ENCODE measurements around the gene WNT4. TPM values are rescaled to one million over a fixed set of nuclear protein-coding genes. Genes with fewer than 3 reads are reported as not detected.

The WNT4 gene
- total RNA-seq, 1 donor from 2014 or later, result not detected

DNA sequence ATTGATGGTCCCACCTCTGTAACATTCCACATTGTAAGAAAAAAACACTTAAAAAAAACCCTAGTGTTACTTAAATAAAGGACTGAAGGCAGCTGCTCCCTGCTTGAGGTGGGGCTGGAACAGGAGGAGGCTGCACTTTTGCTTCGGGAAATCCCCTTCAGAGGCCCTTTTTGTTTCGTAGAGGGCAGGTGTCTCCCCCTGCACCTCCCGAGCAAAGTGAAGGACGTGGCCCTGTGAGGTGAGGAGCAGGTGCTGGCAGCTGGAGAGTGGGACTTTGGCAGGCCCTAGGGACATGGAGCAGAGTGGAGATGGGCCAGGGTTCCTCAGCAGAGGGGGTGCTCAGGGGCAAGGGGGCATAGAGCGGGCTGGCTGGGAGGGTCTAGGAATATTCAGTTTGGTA, 33.4 kb upstream of the WNT4 start:
- Mint-ChIP-seq H3K27me3 (ENCODE audit: insufficient read depth) (peaks cover 12% of the 10 kb centered on the region), H3K27ac (peak overlapping the region; percentile 48), H3K36me3 (ENCODE audit: low read depth) (no peaks in the 10 kb centered on the region), H3K9me3 (no peaks in the 10 kb centered on the region), H3K4me3 (no peak overlapping the region), H3K4me1 (ENCODE audit: low read depth) (peaks cover 5% of the 10 kb centered on the region)
- DNase-seq (ENCODE audit: low spot score), result no peak
- intact Hi-C loops (cut with micrococcal nuclease), result no loop called here

DNA sequence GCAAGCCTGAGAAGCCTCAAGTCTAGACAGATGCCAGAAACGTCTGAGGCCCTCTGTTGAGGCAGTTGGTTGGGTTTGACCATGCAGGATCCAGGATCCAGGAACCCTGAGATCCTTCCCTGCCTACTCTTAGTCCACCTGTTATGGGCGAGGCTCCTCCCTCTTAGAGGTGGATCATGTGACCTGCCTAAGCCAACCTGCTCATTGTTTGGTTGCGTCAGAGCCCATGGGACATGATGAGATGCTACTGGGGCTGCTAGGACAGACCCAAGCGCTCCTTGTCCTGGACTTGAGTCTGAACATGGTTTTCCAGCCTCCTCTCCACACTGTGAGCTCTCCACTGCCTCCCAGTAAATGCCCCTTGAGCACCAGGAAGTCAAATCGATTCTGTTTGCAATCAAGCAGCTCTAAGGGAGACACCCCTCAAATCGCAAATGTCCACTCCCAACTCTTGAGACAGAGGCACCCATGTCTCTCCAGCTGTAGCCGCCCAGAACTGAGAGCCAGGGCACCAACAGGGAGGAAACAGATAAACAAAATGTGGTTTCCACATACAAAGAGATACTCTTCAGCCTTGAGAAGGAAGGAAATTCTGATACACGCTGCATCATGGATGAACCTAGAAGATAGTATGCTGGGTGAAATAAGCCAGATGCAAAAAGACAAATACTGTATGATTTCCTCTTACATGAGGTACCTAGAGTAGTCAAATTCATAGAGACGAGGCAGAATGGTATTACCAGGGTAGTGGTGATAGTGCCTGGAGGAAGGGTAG, 31.7 kb upstream of the WNT4 start:
- no peak overlapping the region for H3K27ac Mint-ChIP-seq
- peaks cover 5% of the 10 kb centered on the region for H3K4me1 Mint-ChIP-seq (ENCODE audit: low read depth)
- H3K27me3 Mint-ChIP-seq (ENCODE audit: insufficient read depth), result peaks cover 7% of the 10 kb centered on the region
- H3K36me3 Mint-ChIP-seq (ENCODE audit: low read depth), result no peaks in the 10 kb centered on the region
- no peak for DNase-seq (ENCODE audit: low spot score)
- intact Hi-C loops (cut with micrococcal nuclease), result no loop called here
- no peaks in the 10 kb centered on the region for H3K9me3 Mint-ChIP-seq
- H3K4me3 Mint-ChIP-seq, result no peak overlapping the region

DNA sequence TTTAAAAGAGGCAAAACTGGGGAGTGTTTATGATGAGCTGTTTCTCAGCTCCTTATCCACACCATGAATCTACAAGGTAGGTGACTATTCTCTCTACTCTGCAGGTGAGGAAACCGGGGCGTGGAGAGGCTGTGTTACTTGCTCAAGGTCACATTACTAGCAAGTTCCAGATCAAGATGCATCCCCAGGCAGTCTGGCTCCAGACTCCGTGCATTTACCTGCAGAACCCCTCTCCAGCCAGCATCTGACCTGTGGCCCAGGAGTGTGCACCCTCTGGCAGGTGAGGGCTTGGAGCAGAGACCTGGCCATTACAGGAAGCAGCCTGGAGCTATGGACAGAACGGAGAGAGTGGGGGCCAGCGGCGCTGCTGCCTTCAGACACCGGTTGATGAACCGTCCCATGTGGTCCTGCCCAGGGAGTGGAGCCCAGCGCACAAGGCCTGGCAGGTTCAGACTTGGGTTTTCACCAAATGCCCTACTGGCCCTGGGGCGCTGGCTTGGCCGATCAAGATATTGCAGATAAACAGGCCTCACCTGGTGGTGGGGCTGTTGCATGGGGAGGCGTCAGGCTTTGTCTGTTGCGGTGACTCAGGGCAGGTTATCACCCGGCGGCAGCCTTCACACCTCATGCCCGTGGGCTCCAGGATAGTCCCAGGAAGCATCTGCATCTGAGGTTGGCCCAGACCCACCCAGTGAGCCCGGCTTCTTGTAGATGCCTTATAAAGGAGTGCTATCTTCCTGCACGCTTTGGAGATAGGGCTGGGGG, 29.2 kb upstream of the WNT4 start:
- no peaks in the 10 kb centered on the region for H3K36me3 Mint-ChIP-seq (ENCODE audit: low read depth)
- H3K9me3 Mint-ChIP-seq, result no peaks in the 10 kb centered on the region
- H3K4me1 Mint-ChIP-seq (ENCODE audit: low read depth), result peaks cover 5% of the 10 kb centered on the region
- no peak overlapping the region for H3K4me3 Mint-ChIP-seq
- H3K27me3 Mint-ChIP-seq (ENCODE audit: insufficient read depth), result peaks cover 10% of the 10 kb centered on the region
- DNase-seq (ENCODE audit: low spot score), result no peak
- H3K27ac Mint-ChIP-seq, result no peak overlapping the region
- intact Hi-C loops (cut with micrococcal nuclease), result no loop called here

DNA sequence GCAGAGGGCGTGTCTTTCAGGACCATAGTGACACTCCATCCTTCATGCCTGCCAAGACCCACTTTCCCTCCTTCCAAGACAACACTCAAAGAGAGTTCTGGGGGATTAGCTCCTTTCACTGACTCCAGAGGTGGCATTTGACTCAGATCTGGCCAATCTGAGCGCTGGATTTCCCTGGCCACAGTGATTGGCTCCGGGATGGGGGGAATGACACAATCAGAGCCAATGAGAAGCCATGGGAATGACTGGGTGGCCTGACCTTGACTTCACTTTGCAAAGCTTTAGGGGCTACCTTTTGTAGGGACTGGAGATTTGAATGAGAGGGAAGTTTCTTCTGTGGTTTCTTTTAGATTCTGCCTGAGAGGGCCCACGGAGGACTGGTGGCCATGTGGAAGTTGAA, 26.9 kb upstream of the WNT4 start:
- intact Hi-C loops (cut with micrococcal nuclease), result no loop called here
- Mint-ChIP-seq H3K27me3 (ENCODE audit: insufficient read depth) (peaks cover 14% of the 10 kb centered on the region), H3K27ac (no peak overlapping the region), H3K4me3 (no peak overlapping the region), H3K9me3 (no peaks in the 10 kb centered on the region), H3K36me3 (ENCODE audit: low read depth) (no peaks in the 10 kb centered on the region), H3K4me1 (ENCODE audit: low read depth) (no peaks in the 10 kb centered on the region)
- DNase-seq (ENCODE audit: low spot score), result no peak

DNA sequence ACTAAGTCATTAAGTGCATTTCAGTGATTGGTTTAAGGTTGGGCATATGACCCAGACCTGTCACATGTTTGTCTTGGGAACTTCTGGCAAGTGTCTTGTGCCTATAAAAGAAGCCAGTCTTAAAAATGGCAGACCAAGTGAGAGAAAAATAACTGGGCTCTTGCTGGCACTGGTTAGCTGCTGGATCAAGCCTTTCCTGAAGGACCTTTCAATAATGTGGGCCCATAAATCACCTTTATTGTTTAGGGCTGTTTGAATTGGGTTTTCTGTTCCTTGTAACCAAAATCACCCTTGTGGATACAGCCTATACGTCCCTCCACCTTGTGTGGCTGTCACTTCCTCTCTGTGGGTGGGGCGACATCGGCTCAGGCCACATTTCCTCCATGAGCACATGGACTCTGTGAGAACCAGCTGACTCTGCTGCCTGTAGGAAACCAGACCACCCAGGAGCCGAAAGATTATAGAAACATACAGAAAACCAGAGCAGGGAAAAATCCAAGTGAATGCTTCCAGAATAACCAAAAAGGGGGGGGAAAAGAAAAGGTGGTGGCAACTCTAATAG, 25.6 kb upstream of the WNT4 start:
- H3K36me3 Mint-ChIP-seq (ENCODE audit: low read depth), result no peaks in the 10 kb centered on the region
- H3K4me1 Mint-ChIP-seq (ENCODE audit: low read depth), result no peaks in the 10 kb centered on the region
- DNase-seq (ENCODE audit: low spot score), result no peak
- intact Hi-C loops (cut with micrococcal nuclease), result no loop called here
- H3K27me3 Mint-ChIP-seq (ENCODE audit: insufficient read depth), result peaks cover 7% of the 10 kb centered on the region
- H3K4me3 Mint-ChIP-seq, result no peak overlapping the region
- H3K27ac Mint-ChIP-seq, result no peak overlapping the region
- no peaks in the 10 kb centered on the region for H3K9me3 Mint-ChIP-seq

DNA sequence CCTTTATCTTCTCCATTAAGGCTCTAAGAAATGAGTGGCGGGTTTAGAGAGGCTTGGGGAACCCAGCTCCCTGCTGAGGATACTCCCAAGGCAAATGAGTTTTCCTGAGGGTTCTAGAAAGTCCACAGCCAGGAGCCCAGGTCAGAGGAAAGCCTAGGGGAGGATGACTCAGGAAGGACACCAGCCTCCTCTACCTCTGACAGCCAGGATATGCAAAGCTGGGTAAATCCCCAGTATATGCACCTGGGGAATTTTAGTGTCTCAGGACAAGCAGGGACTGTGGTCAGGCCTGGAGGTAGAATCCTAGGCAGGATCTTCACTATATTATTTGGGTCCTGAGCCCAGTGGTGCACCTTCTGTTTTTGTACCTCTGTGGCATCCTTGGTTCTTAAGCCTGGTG, 23.5 kb upstream of the WNT4 start:
- intact Hi-C loops (cut with micrococcal nuclease), result no loop called here
- no peak overlapping the region for H3K27ac Mint-ChIP-seq
- H3K27me3 Mint-ChIP-seq (ENCODE audit: insufficient read depth), result peaks cover 7% of the 10 kb centered on the region
- no peak overlapping the region for H3K4me3 Mint-ChIP-seq
- DNase-seq (ENCODE audit: low spot score), result no peak
- no peaks in the 10 kb centered on the region for H3K9me3 Mint-ChIP-seq
- H3K4me1 Mint-ChIP-seq (ENCODE audit: low read depth), result no peaks in the 10 kb centered on the region
- H3K36me3 Mint-ChIP-seq (ENCODE audit: low read depth), result no peaks in the 10 kb centered on the region

DNA sequence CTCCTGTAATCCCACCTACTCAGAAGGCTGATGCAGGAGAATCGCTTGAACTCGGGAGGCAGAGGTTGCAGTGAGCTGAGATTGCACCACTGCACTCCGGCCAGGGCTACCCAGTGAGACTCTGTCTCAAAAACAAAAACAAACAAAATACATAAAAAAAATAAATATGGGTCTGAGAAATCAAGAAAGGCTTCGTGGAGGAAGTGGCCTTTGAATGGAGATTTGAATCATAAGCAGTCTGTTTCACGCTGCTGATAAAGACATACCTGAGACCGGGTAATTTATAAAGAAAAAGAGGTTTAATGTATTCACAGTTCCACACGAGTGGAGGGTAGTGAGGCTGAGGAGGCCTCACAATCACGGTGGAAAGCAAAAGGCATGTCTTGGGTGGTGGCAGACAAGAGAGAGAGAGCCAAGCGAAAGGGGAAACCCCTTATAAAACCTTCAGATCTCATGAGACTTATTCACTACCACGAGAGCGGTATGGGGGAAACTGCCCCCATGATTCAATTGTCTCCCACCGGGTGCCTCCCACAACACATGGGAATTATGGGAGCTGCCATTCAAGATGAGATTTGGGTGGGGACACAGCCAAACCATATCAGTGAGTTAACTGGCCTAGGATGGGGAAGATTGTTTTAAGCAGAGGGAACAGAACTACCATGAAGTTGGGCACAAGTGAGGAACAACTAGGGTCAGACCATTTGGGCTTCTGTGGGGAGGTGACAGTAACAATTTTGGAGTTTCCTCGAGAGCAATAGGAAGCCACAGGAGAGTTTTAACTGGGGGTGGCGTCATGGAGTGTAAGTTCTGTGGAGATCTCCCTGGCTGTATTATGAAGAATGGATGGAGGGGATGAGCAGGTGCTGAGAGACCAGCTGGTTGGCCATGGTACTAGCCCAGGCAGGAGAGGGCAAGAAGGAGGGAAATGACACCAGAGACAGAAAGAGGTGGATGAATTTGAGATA, 22.2 kb upstream of the WNT4 start:
- H3K36me3 Mint-ChIP-seq (ENCODE audit: low read depth), result no peaks in the 10 kb centered on the region
- peaks cover 7% of the 10 kb centered on the region for H3K27me3 Mint-ChIP-seq (ENCODE audit: insufficient read depth)
- no peaks in the 10 kb centered on the region for H3K4me1 Mint-ChIP-seq (ENCODE audit: low read depth)
- H3K9me3 Mint-ChIP-seq, result no peaks in the 10 kb centered on the region
- no peak for DNase-seq (ENCODE audit: low spot score)
- no peak overlapping the region for H3K27ac Mint-ChIP-seq
- H3K4me3 Mint-ChIP-seq, result no peak overlapping the region
- intact Hi-C loops (cut with micrococcal nuclease), result no loop called here

DNA sequence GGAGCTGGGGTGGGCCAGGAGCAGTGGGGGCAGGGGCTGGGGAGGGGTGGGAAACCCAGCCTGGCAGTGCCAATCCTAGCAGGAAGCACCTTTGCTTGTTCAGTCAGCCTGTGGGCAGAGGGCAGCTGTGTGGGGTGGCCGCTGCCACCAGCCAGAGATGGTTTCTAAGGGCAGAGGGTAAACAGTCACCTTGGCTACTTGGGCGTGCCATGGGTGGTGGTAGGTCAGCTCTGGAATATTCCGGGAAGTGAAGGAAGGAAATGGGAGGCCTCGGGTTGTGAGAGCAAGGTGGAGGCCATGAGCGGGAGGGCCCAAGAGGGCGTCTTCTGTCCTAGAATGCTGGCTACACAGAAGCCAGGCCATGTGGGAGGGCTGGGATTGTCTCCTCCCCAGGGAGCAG, 20.7 kb upstream of the WNT4 start:
- Mint-ChIP-seq H3K4me3 (no peak overlapping the region), H3K27me3 (ENCODE audit: insufficient read depth) (peaks cover 6% of the 10 kb centered on the region), H3K4me1 (ENCODE audit: low read depth) (no peaks in the 10 kb centered on the region), H3K9me3 (no peaks in the 10 kb centered on the region), H3K27ac (no peak overlapping the region), H3K36me3 (ENCODE audit: low read depth) (no peaks in the 10 kb centered on the region)
- intact Hi-C loops (cut with micrococcal nuclease), result no loop called here
- DNase-seq (ENCODE audit: low spot score), result no peak

DNA sequence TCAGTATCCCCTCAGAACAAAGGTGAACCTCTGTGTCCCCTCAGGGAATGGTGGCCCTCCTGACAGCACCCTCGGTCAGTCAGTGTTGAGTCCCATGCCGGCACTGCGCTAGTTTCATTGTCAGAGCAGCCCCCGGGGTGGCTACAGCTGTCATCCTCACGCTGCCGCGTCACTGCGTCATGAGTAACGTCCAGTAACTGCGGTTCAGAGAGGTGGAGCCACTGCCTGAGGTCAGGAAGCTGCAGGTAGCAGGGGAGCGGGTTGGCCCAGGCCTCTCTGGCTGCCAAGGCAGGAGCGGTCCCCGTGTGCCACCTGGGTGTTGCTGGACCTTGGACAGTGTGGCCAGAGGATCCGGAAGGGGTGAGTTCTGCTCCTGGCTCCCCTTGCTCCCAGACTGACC, 20.2 kb upstream of the WNT4 start:
- H3K27me3 Mint-ChIP-seq (ENCODE audit: insufficient read depth), result peaks cover 6% of the 10 kb centered on the region
- no peak for DNase-seq (ENCODE audit: low spot score)
- H3K9me3 Mint-ChIP-seq, result no peaks in the 10 kb centered on the region
- H3K36me3 Mint-ChIP-seq (ENCODE audit: low read depth), result no peaks in the 10 kb centered on the region
- no peak overlapping the region for H3K27ac Mint-ChIP-seq
- no peak overlapping the region for H3K4me3 Mint-ChIP-seq
- no peaks in the 10 kb centered on the region for H3K4me1 Mint-ChIP-seq (ENCODE audit: low read depth)
- intact Hi-C loops (cut with micrococcal nuclease), result no loop called here

DNA sequence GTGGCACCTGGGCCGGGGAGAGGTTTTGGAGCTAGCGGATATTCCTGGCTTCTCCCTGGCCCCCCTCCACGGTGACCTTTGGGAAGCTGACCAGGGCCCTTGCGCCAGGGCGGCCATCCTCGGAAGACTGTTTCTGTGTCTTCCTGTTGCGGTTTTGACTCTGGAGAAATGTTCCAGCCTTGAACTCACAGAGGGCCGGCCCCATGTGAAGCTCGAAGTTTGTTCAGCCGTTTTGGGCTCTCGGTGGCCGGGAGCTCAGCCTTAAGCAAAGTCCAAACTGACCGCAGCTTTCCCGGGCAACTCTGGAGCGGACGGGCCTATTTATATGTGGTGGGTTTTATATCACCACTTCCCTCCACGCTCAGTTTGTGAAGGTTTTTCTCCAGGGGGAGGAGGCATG, 17.0 kb upstream of the WNT4 start:
- Mint-ChIP-seq H3K9me3 (no peaks in the 10 kb centered on the region), H3K27me3 (ENCODE audit: insufficient read depth) (peaks cover 2% of the 10 kb centered on the region), H3K36me3 (ENCODE audit: low read depth) (no peaks in the 10 kb centered on the region), H3K27ac (no peak overlapping the region), H3K4me1 (ENCODE audit: low read depth) (no peaks in the 10 kb centered on the region), H3K4me3 (no peak overlapping the region)
- DNase-seq (ENCODE audit: low spot score), result no peak
- intact Hi-C loops (cut with micrococcal nuclease), result no loop called here

DNA sequence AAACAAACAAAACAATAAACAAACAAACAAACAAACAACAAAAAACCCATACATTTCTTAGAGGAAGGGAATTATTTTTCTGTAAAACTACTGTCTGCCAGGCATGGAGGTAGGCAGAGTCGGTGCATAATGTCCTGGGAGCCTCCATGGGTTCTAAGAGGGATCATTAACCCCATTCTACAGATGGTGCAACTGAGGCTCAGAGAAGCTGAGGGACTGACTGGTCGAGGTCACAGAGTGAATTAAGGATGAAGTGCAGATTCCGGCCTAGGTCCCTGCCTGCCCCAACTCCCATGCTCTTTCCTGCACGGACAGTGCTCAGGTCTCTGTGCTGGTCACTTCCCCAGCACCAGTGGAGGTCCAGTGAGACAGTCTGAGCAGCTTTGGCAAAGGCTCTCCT, 15.8 kb upstream of the WNT4 start:
- Mint-ChIP-seq H3K36me3 (ENCODE audit: low read depth) (no peaks in the 10 kb centered on the region), H3K9me3 (no peaks in the 10 kb centered on the region), H3K27me3 (ENCODE audit: insufficient read depth) (peaks cover 2% of the 10 kb centered on the region), H3K4me1 (ENCODE audit: low read depth) (no peaks in the 10 kb centered on the region), H3K4me3 (no peak overlapping the region), H3K27ac (no peak overlapping the region)
- intact Hi-C loops (cut with micrococcal nuclease), result no loop called here
- no peak for DNase-seq (ENCODE audit: low spot score)

DNA sequence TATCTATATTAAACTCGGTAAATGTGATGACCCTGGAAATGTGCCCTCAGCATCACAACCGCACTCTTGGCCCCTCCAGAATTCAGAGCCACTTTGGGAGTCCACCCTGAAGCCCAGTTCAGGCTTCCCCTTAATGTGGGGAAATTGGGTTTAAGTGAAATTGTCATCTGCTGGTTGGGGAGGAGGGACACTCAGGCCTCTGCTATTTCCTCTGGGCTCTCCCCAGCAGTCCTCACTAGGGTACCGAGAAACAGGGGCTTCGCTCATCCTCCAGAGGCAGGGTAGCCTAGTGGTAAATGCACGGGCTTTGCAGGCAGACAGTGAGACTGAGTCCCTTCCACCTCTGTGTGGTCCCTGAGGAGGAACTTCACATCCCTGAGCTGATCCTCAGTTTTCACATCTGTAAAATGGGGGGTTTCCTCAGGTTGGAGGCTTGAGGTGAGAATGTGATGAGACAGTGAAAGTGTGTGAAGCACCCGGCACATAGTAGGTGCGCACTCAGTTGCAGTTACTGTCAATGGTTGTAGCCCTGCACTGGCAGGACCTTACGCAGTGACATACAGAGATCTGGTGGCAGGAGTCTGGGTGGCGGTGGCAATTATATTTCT, 14.6 kb upstream of the WNT4 start:
- H3K27ac Mint-ChIP-seq, result no peak overlapping the region
- H3K9me3 Mint-ChIP-seq, result no peaks in the 10 kb centered on the region
- no peaks in the 10 kb centered on the region for H3K4me1 Mint-ChIP-seq (ENCODE audit: low read depth)
- peaks cover 2% of the 10 kb centered on the region for H3K27me3 Mint-ChIP-seq (ENCODE audit: insufficient read depth)
- H3K36me3 Mint-ChIP-seq (ENCODE audit: low read depth), result no peaks in the 10 kb centered on the region
- H3K4me3 Mint-ChIP-seq, result no peak overlapping the region
- intact Hi-C loops (cut with micrococcal nuclease), result no loop called here
- DNase-seq (ENCODE audit: low spot score), result no peak

Data from activated T-helper 1 cell treated with anti-CD3 and anti-CD28 coated beads, Interleukin-12 subunit alpha, Interleukin-12 subunit beta, Interleukin-2, Interleukin-4 antibody, amounts not matched to agents 30 ng/mL and 10 ng/mL and 1 ng/mL, durations not matched to agents 14 hours and 24 hours and 36 hours (primary cell).